NCI-H1436 treated with DMSO at 0.1 percent for 48 hours (cell line): ENCODE data around the gene AACS.

Experiments
- DNase-seq: peaks from one replicate; lab custom pipeline; 2025; lab: John Stamatoyannopoulos, UW

The AACS gene

GRCh38 chr12:125185740-125186470 lies 120.7 kb downstream of the AACS start, which contains the start of gene TMEM132B:
TSS of gene TMEM132B (plus strand) at chr12:125186386.
- DNase-seq, result no peak

- DNase-seq, result no peak
Observed at GRCh38 chr12:125186471-125187147, 121.4 kb downstream of the AACS start.

- DNase-seq, result no peak
Observed at GRCh38 chr12:125187148-125187745, 122.0 kb downstream of the AACS start.

GRCh38 chr12:125187780-125188741 lies 122.8 kb downstream of the AACS start:
- no peak for DNase-seq

- no peak for DNase-seq
Observed at GRCh38 chr12:125189015-125189414, 123.8 kb downstream of the AACS start.

- no peak for DNase-seq
Observed at GRCh38 chr12:125189502-125189901, 124.3 kb downstream of the AACS start.

- no peak for DNase-seq
Observed at GRCh38 chr12:125191361-125192087, 126.3 kb downstream of the AACS start.

- no peak for DNase-seq
Observed at GRCh38 chr12:125192690-125193221, 127.5 kb downstream of the AACS start.
